Fibroblast of lung (primary cell): ENCODE results near the gene DYRK1A. TPM values are rescaled to one million over a fixed set of nuclear protein-coding genes. Genes with fewer than 3 reads are reported as not detected.

Experiments used
- DNase-seq, 2 donors: peaks; one replicate each; pipeline versions ENCODE4 v3.0.0 to v3.0.0-alpha.2; 2010; ENCODE audit warnings: low read depth in 2 of 2
- H2AFZ ChIP-seq: 2 replicates; pipeline ENCODE4 v1.5.1; 2012; ENCODE audit warnings: low read length, control low read depth, inconsistent platforms
- H3K27ac ChIP-seq: 2 replicates; pipeline ENCODE4 v1.5.1; 2011; ENCODE audit warnings: low read length, control low read depth; ENCODE audit not compliant: insufficient read depth
- H3K27me3 ChIP-seq: 2 replicates; pipeline ENCODE4 v1.5.1; 2011; ENCODE audit warnings: mild to moderate bottlenecking, low read length; ENCODE audit not compliant: control insufficient read depth, insufficient read depth
- H3K36me3 ChIP-seq: 2 replicates; pipeline ENCODE4 v1.5.1; 2011; ENCODE audit warnings: low read length; ENCODE audit not compliant: control insufficient read depth, insufficient read depth
- H3K4me1 ChIP-seq: 2 replicates; pipeline ENCODE4 v1.5.1; 2011; ENCODE audit warnings: low read length; ENCODE audit not compliant: control insufficient read depth, insufficient read depth; ENCODE audit errors: extremely low read depth
- H3K4me2 ChIP-seq: 2 replicates; pipeline ENCODE4 v1.5.1; 2011; ENCODE audit warnings: low read length, control low read depth; ENCODE audit not compliant: insufficient read depth; ENCODE audit errors: extremely low read depth
- H3K4me3 ChIP-seq, 4 experiments: fragments of 200-600 bp in 1 of 4; sonication (generic) in 1 of 4; replicated peaks in 1 of 4; 2 replicates each; pipeline ENCODE4 v1.5.1; 2011 to 2016; ENCODE audit warnings: low read length in 4 of 4, low read depth in 3 of 4, mild to moderate bottlenecking in 3 of 4, control low read depth in 2 of 4, inconsistent platforms in 1 of 4, mixed read lengths in 1 of 4; ENCODE audit not compliant: insufficient read depth in 1 of 4; ENCODE audit errors: control extremely low read depth in 1 of 4
- H3K79me2 ChIP-seq: 2 replicates; pipeline ENCODE4 v1.5.1; 2012; ENCODE audit warnings: mild to moderate bottlenecking, low read length, inconsistent platforms; ENCODE audit not compliant: control insufficient read depth, insufficient read depth
- H3K9ac ChIP-seq: 2 replicates; pipeline ENCODE4 v1.5.1; 2011; ENCODE audit warnings: mild to moderate bottlenecking, low read length, control low read depth; ENCODE audit not compliant: insufficient read depth
- H3K9me3 ChIP-seq: 2 replicates; pipeline ENCODE4 v1.5.1; 2012; ENCODE audit warnings: low read depth, low read length; ENCODE audit not compliant: control insufficient read depth, insufficient read depth
- H4K20me1 ChIP-seq: 2 replicates; pipeline ENCODE4 v1.5.1; 2011; ENCODE audit warnings: low read length; ENCODE audit not compliant: control insufficient read depth, insufficient read depth; ENCODE audit errors: extremely low read depth
- EZH2 ChIP-seq: IDR thresholded peaks from 2 replicates; pipeline ENCODE4 v1.5.1; 2012; ENCODE audit warnings: low read length, control low read depth, mild to moderate bottlenecking; ENCODE audit errors: missing control alignments
- polyA plus RNA-seq, 2 donors: library from polyadenylated mRNA; depleted of rRNA in 1 of 2; stranded (reverse) in 1 of 2; unstranded in 1 of 2; fragments of >200 nt; gene quantifications; 2 replicates each; pipeline ENCODE4 v1.2.1, GENCODE V29; 2011 to 2012; ENCODE audit warnings: missing spikeins in 1 of 2
- total RNA-seq: library from RNA; depleted of rRNA; stranded (reverse); fragments of >200 nt; gene quantifications from 2 replicates; pipeline ENCODE4 v1.2.1, GENCODE V29; 2014
- TF ChIP-seq, protein P1 (sequence below), 2 donors: IDR thresholded peaks in 1 of 2; conservative IDR thresholded peaks in 1 of 2; 1 replicate in 1 of 2; 2 replicates in 1 of 2; pipeline ENCODE4 v1.5.1; 2011 to 2012; ENCODE audit warnings: low read length in 2 of 2, control low read depth in 1 of 2, inconsistent platforms in 1 of 2, low read depth in 1 of 2, mild to moderate bottlenecking in 1 of 2

Gene DYRK1A
- total and polyA plus RNA-seq, 2 donors (not counting 1 experiment from before 2014, with no cell fraction given): 45.9 to 64.1 TPM

DNA sequence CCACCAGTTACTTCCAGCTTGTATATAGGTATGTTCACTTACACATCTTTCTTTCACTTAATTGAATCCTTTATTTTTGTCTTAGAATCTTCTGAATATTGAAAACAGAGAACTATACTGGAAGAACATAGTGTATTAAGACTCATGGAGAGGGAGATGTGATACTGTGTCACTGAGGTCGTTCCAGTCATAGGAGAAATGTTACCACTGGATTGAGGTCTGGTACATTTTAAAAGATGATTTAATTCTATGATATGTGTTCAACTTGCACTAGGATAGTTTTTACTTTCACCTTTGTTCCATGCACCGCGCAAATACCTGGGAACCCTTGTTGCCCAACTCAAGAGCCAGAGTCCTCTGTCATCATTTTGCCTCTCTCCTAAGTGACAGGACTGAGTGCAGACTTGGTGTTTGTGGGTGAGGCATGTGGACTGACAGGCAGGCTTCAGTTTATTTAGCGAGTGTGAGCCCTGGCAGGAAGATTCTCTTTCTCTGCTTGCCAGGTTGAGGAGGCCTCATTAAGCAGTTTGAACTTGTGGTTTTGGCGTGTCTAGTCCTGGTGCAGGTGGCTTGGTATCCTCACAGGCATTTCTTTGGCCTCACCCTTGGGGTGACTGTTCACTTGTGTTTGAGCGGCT, 63.7 kb downstream of the DYRK1A start:
- TF ChIP-seq, protein P1, sequence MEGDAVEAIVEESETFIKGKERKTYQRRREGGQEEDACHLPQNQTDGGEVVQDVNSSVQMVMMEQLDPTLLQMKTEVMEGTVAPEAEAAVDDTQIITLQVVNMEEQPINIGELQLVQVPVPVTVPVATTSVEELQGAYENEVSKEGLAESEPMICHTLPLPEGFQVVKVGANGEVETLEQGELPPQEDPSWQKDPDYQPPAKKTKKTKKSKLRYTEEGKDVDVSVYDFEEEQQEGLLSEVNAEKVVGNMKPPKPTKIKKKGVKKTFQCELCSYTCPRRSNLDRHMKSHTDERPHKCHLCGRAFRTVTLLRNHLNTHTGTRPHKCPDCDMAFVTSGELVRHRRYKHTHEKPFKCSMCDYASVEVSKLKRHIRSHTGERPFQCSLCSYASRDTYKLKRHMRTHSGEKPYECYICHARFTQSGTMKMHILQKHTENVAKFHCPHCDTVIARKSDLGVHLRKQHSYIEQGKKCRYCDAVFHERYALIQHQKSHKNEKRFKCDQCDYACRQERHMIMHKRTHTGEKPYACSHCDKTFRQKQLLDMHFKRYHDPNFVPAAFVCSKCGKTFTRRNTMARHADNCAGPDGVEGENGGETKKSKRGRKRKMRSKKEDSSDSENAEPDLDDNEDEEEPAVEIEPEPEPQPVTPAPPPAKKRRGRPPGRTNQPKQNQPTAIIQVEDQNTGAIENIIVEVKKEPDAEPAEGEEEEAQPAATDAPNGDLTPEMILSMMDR (conservative IDR thresholded peaks at IDR 0.05 in 1 of 2, IDR thresholded peaks at IDR 0.05 in 1 of 2; ENCODE audit: low read depth in 1 of 2, low read length in 2 of 2): no peak
- no peak for TF ChIP-seq EZH2
- H3K9me3 ChIP-seq: no peaks in the 10 kb centered on the region
- H3K79me2 ChIP-seq: peaks cover 63% of the 10 kb centered on the region
- H4K20me1 ChIP-seq: no peaks in the 10 kb centered on the region
- H3K36me3 ChIP-seq: no peaks in the 10 kb centered on the region
- no peak overlapping the region for H3K27ac ChIP-seq
- peaks cover 1% of the 10 kb centered on the region for H3K4me1 ChIP-seq
- DNase-seq: no peak
- no peak overlapping the region for H3K4me3 ChIP-seq
- H3K9ac ChIP-seq: no peak overlapping the region
- H3K27me3 ChIP-seq: no peaks in the 10 kb centered on the region
- no peak overlapping the region for H3K4me2 ChIP-seq
- H2AFZ ChIP-seq: no peak overlapping the region

DNA sequence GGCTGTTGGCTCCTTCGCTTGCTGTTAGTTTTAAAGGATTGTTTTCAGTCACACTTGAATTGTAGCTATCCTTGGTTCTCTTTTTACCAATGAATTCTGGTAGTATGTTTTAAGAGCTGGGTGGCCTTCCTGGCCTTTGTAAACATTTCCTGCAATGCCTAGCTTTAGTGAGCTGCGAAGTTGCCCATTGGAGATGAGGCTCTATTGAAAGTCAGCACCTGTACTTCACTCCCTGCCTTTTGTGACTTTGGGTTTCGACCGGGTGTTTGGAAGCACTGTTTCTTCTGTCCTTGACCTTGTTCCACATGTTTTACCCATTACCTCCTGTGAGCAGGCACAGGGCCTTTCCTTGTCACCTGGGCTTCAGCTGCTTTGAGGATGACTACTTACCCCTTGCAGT, 64.7 kb downstream of the DYRK1A start:
- Histone ChIP-seq H3K4me1 (peaks cover 3% of the 10 kb centered on the region), H3K36me3 (no peaks in the 10 kb centered on the region), H3K27me3 (no peaks in the 10 kb centered on the region), H3K9me3 (no peaks in the 10 kb centered on the region), H4K20me1 (no peaks in the 10 kb centered on the region), H3K4me2 (no peak overlapping the region), H3K9ac (no peak overlapping the region), H3K4me3 (no peak overlapping the region), H2AFZ (no peak overlapping the region), H3K79me2 (peaks cover 67% of the 10 kb centered on the region), H3K27ac (no peak overlapping the region)
- TF ChIP-seq, protein P1 (conservative IDR thresholded peaks at IDR 0.05 in 1 of 2, IDR thresholded peaks at IDR 0.05 in 1 of 2; ENCODE audit: low read depth in 1 of 2, low read length in 2 of 2): no peak
- TF ChIP-seq EZH2: no peak
- no peak for DNase-seq

DNA sequence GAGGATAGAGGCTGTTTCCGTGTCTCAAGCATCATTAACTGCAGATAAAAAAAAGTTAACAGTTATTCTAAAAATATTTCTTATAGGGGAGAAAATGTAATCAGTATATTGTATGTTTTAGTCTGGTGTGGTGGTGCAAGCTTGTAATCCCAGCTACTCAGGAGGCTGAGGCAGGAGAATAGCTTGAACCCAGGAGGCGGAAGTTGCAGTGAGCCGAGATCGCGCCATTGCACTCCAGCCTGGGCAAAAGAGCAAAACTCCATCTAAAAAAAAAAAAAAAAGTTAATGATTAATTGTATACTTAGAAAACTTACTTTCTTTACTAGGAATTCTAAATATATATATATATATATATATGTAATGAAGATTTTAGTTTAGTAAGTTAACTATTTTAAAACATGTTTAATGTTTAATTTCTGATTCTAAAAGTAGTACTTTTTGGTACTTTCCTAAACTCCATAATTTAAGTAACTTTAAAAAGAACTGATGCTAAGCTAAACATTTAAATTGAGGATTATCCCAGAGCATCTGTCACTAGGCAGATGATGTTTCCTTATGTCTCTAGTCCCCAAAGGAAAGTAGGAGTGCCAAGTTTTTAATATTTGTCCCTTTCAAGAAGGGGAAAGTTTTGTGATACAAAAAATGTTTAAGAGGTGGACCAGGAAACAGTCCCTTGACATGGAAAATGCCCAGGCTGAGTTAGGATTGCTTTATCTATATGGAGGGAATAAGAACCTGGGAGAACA, 66.3 kb downstream of the DYRK1A start:
- no peaks in the 10 kb centered on the region for H3K27me3 ChIP-seq
- no peak overlapping the region for H3K4me3 ChIP-seq
- H3K4me2 ChIP-seq: no peak overlapping the region
- DNase-seq: no peak
- no peak for TF ChIP-seq EZH2
- TF ChIP-seq, protein P1 (conservative IDR thresholded peaks at IDR 0.05 in 1 of 2, IDR thresholded peaks at IDR 0.05 in 1 of 2; ENCODE audit: low read depth in 1 of 2, low read length in 2 of 2): no peak
- no peak overlapping the region for H3K9ac ChIP-seq
- no peaks in the 10 kb centered on the region for H3K9me3 ChIP-seq
- H3K36me3 ChIP-seq: no peaks in the 10 kb centered on the region
- no peak overlapping the region for H2AFZ ChIP-seq
- H3K79me2 ChIP-seq: peaks cover 79% of the 10 kb centered on the region
- no peaks in the 10 kb centered on the region for H4K20me1 ChIP-seq
- H3K4me1 ChIP-seq: peaks cover 3% of the 10 kb centered on the region
- H3K27ac ChIP-seq: no peak overlapping the region
